Lung (tissue), 12 donors: ENCODE results near the gene DDX56. TPM values are rescaled to one million over a fixed set of nuclear protein-coding genes. Genes with fewer than 3 reads are reported as not detected.

Source experiments
- ATAC-seq: fragments of 200-7000 bp; cut with Tn5 transposase; one replicate; pipeline ENCODE4 v1.9.1; 2020; ENCODE audit warnings: moderate number of reproducible peaks; ENCODE audit not compliant: insufficient read depth, low FRiP score
- DNase-seq, 3 donors: peaks; one replicate each; pipeline ENCODE4 v3.0.0-alpha.2; 2013 to 2017
- H3K27ac ChIP-seq, 2 donors: one replicate each; pipeline ENCODE4 v1.5.1; 2013; ENCODE audit warnings: mild to moderate bottlenecking in 2 of 2, moderate library complexity in 2 of 2, control low read depth in 1 of 2, inconsistent platforms in 1 of 2, low read depth in 1 of 2, low read length in 1 of 2
- H3K27me3 ChIP-seq, 3 donors: one replicate each; pipeline ENCODE4 v1.5.1; 2013; ENCODE audit warnings: low read length in 2 of 3; ENCODE audit not compliant: control insufficient read depth in 3 of 3, insufficient read depth in 3 of 3
- H3K36me3 ChIP-seq, 4 donors: one replicate each; pipeline ENCODE4 v1.5.1; 2013; ENCODE audit warnings: low read length in 4 of 4, mild to moderate bottlenecking in 1 of 4, moderate library complexity in 1 of 4; ENCODE audit not compliant: control insufficient read depth in 4 of 4, insufficient read depth in 4 of 4
- H3K4me1 ChIP-seq, 5 donors: one replicate each; pipeline ENCODE4 v1.5.1; 2013; ENCODE audit warnings: low read length in 5 of 5, mild to moderate bottlenecking in 2 of 5, moderate library complexity in 1 of 5; ENCODE audit not compliant: control insufficient read depth in 5 of 5, insufficient read depth in 5 of 5
- H3K4me3 ChIP-seq: one replicate; pipeline ENCODE4 v1.5.1; 2013; ENCODE audit warnings: mild to moderate bottlenecking, control low read depth, moderate library complexity
- H3K9ac ChIP-seq, 2 donors: one replicate each; pipeline ENCODE4 v1.5.1; 2013; ENCODE audit warnings: low read length in 2 of 2, control low read depth in 1 of 2; ENCODE audit not compliant: insufficient read depth in 1 of 2
- H3K9me3 ChIP-seq, 4 donors: one replicate each; pipeline ENCODE4 v1.5.1; 2013; ENCODE audit warnings: low read length in 3 of 4, mild to moderate bottlenecking in 1 of 4, moderate library complexity in 1 of 4; ENCODE audit not compliant: control insufficient read depth in 4 of 4, insufficient read depth in 3 of 4
- WGBS, 2 donors: extraction: QIAGEN DNeasy Blood & Tissue Kit; methylation state at CpG; one replicate each; pipeline ENCODE4 v1.1.7; 2013; 5-methylcytosine and 5-hydroxymethylcytosine counted together
- polyA plus RNA-seq, 2 donors: library from polyadenylated mRNA; stranded (reverse); fragments of 200-250 nt; gene quantifications; one replicate each; pipeline ENCODE4 v1.2.1, GENCODE V29; 2013
- total RNA-seq, 2 donors: library from RNA; depleted of rRNA in 1 of 2; stranded (reverse); fragments of >200 nt in 1 of 2; gene quantifications; one replicate each; pipeline ENCODE4 v1.2.1, GENCODE V29; 2014 to 2021
- TF ChIP-seq, protein P1 (sequence below): IDR thresholded peaks from 2 replicates; pipeline ENCODE4 v1.5.1; 2012; ENCODE audit warnings: mild to moderate bottlenecking; ENCODE audit errors: control extremely low read depth, extremely low read depth
- donor health status: control.
- donor health status: control.
- donor health status: Bipolar disorder and iron deficiency.
- donor health status: healthy.
- donor health status: DM: yes; HTN: yes; CAD: no.

The DDX56 gene
- total and polyA plus RNA-seq, 4 donors = 45.9 to 67.5 (median 58.2) TPM

DNA sequence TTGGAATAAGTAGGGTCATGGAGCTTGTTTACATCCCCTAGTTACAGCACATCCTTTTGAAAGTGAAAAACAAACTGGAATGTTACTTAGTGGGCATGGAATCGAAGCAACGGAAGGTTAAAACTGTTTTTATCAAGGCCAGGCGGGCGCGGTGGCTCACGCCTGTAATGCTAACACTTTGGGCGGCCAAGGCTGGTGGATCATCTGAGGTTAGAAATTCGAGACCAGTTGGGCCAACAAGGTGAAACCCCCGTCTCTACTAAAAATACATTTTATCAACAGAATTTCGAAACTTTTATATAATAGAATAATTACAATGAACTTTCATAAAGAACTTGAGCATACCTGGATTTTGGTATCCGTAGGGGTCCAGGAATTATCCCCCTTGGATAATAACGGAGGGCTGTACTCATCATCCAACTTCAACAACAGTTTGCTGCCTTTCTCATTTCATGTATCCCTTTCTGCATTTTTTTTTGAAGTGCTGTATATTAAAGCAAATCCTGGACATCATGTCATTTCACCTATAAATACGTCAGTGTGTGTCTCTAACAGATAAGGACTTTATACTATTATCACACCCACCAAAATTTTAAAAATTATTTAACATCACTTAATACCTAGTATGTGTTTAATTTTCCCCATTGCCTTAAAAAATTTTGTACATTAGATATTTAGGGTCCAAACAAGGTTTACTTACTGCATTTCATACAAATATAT is 9.6 kb upstream of the DDX56 start:
- peak overlapping the region; percentile 88 to 96 for H3K27ac ChIP-seq
- H3K9me3 ChIP-seq = no peaks in the 10 kb centered on the region
- peak overlapping the region in 1 of 2 donors; percentile 99 for H3K9ac ChIP-seq
- H3K27me3 ChIP-seq = no peaks in the 10 kb centered on the region
- peaks cover 3 to 14% (median 5%) of the 10 kb centered on the region in 5 donors for H3K4me1 ChIP-seq
- DNase-seq (no peak), ATAC-seq (no peak)
- WGBS, 2 donors = 86 to 91% methylated on average over 13 of the region's 13 CpGs
- TF ChIP-seq, protein P1, sequence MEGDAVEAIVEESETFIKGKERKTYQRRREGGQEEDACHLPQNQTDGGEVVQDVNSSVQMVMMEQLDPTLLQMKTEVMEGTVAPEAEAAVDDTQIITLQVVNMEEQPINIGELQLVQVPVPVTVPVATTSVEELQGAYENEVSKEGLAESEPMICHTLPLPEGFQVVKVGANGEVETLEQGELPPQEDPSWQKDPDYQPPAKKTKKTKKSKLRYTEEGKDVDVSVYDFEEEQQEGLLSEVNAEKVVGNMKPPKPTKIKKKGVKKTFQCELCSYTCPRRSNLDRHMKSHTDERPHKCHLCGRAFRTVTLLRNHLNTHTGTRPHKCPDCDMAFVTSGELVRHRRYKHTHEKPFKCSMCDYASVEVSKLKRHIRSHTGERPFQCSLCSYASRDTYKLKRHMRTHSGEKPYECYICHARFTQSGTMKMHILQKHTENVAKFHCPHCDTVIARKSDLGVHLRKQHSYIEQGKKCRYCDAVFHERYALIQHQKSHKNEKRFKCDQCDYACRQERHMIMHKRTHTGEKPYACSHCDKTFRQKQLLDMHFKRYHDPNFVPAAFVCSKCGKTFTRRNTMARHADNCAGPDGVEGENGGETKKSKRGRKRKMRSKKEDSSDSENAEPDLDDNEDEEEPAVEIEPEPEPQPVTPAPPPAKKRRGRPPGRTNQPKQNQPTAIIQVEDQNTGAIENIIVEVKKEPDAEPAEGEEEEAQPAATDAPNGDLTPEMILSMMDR = no peak
- H3K4me3 ChIP-seq = peak overlapping the region; percentile 40
- peaks cover 7 to 19% (median 9%) of the 10 kb centered on the region in 4 donors for H3K36me3 ChIP-seq

- Histone ChIP-seq H3K4me3 (peak within 1 kb of the TSS; percentile 76), H3K4me1 (peaks cover 3 to 14% (median 5%) of the 10 kb centered on the region in 5 donors), H3K27me3 (no peaks in the 10 kb centered on the region), H3K36me3 (peaks cover 10 to 23% (median 11%) of the 10 kb centered on the region in 4 donors), H3K9ac (peak within 1 kb of the TSS; percentile 95 to 99), H3K27ac (peak within 1 kb of the TSS; percentile 88 to 96), H3K9me3 (no peaks in the 10 kb centered on the region)
- TF ChIP-seq, protein P1 = no peak
- 0% methylated on average over 63 to 71 of the region's 71 CpGs for WGBS, 2 donors
- DNase-seq (peak; percentile 99 to 100 (median 99)), ATAC-seq (peak; percentile 98)
Measured at GRCh38 chr7:44581879-44582603, 8.3 kb upstream of the DDX56 start, which contains the start of gene TMED4. TSS of gene TMED4 (minus strand) at chr7:44582231. CDS start at chr7:44582206, 25 bp downstream.

DNA sequence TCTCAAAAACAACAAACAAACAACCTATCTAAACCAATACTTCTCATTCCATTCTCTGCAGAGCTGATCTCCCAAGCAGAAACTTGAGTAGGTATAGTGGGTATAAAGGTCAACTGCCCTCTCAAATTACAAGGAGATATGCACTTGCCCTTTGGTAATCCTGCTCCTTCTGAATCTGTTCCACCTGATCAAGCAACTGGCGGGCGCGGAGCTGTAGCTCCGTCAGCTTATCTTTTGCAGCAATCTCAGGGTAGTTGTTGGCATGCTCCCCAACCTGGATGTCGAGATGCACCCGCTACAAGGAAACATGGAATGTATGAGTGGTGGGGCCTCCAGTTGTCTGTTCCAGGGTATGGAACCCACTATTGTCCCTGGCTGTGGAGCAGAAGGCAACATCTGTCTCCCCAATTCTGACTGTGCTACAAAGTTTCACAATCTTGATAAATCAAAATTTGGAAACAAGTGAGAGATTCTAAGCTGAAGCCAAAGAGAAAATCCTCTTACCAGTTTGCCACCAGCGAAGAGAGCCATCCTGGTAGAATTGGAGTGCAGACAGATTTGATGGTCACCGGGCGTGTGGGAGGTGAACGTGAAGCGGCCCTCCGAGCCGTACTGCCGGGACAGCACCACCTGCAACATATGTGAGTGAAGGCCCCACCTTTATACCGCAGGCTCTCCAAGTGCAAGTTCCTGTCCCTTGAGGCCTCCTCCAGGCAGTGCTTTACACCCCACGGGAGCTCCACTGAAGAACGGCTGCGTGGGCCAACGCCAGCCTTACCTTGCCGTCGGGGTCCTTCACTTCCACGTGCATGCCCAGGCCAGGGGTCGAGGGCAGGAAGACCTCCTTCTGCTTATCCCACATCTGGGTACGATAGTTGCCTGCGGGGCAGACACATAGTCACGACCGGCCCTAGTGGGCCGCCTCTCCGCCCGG is 7.5 kb upstream of the DDX56 start:
- Histone ChIP-seq H3K36me3 (peaks cover 10 to 23% (median 11%) of the 10 kb centered on the region in 4 donors), H3K4me1 (peaks cover 3 to 14% (median 5%) of the 10 kb centered on the region in 5 donors), H3K9me3 (no peaks in the 10 kb centered on the region), H3K27me3 (no peaks in the 10 kb centered on the region), H3K4me3 (peak overlapping the region; percentile 76), H3K9ac (peak overlapping the region; percentile 56 to 77), H3K27ac (peak overlapping the region; percentile 74 to 91)
- ATAC-seq (peak; percentile 9), DNase-seq (no peak)
- 16 to 22% methylated on average over 30 of the region's 30 CpGs for WGBS, 2 donors
- TF ChIP-seq, protein P1 = no peak
